K562 (cell line): ENCODE data around the gene CCDC33. TPM values are rescaled to one million over a fixed set of nuclear protein-coding genes. Genes with fewer than 3 reads are reported as not detected.
A peak's percentile ranks its signal among the peaks of the same experiment; 100 is the strongest.

Source experiments
- ASH1L ChIP-seq: fragments of 450-650 bp; IDR thresholded peaks from 2 replicates; pipeline ENCODE4 v1.6.1; 2018; ENCODE audit warnings: borderline replicate concordance, mild to moderate bottlenecking, low read depth; ENCODE audit not compliant: partially characterized antibody
- BACH1 ChIP-seq: fragments of 200-800 bp; sonication (Bioruptor generic); IDR thresholded peaks from 2 replicates; pipeline ENCODE4 v1.6.1; 2016; ENCODE audit warnings: missing genetic modification characterization, missing compliant biosample characterization
- ESRRA ChIP-seq: fragments of 450-650 bp; IDR thresholded peaks from 2 replicates; pipeline ENCODE4 v1.6.1; 2014; ENCODE audit warnings: low read depth, mild to moderate bottlenecking, moderate library complexity, borderline replicate concordance
- GTF2F1 ChIP-seq: IDR thresholded peaks from 2 replicates; pipeline ENCODE4 v1.6.1; 2011; ENCODE audit warnings: low read depth, low read length, improper control_type of control experiment
- HNRNPUL1 ChIP-seq: fragments of 200-400 bp; formaldehyde crosslinking; IDR thresholded peaks from 2 replicates; pipeline ENCODE4 v1.6.1; 2017; ENCODE audit warnings: low read length
- MAX ChIP-seq: sonication (generic); formaldehyde crosslinking; IDR thresholded peaks from 2 replicates; pipeline ENCODE4 v1.9.0; 2022; ENCODE audit warnings: mild to moderate bottlenecking, missing genetic modification reagents
- MBD2 ChIP-seq: sonication (generic); IDR thresholded peaks from 2 replicates; pipeline ENCODE4 v1.6.1; 2016; ENCODE audit warnings: low read depth, borderline replicate concordance
- MTA1 ChIP-seq: fragments of 450-650 bp; IDR thresholded peaks from 2 replicates; pipeline ENCODE4 v1.6.1; 2017; ENCODE audit warnings: borderline replicate concordance
- MTA2 ChIP-seq: fragments of 450-650 bp; IDR thresholded peaks from 2 replicates; pipeline ENCODE4 v1.6.1; 2016; ENCODE audit warnings: low read depth
- NR2C1 ChIP-seq, 2 experiments: fragments of 450-650 bp; IDR thresholded peaks; 2 replicates each; pipeline ENCODE4 v1.6.1; 2017; ENCODE audit warnings: mild to moderate bottlenecking in 2 of 2, antibody characterized with exemption in 1 of 2, inconsistent platforms in 1 of 2, missing compliant biosample characterization in 1 of 2, missing genetic modification characterization in 1 of 2
- NR2C2 ChIP-seq, 2 experiments: fragments of 200-800 bp in 1 of 2; sonication (Bioruptor generic) in 1 of 2; sonication (generic) in 1 of 2; formaldehyde crosslinking in 1 of 2; IDR thresholded peaks; 2 replicates each; pipeline versions ENCODE4 v1.6.1 to v1.8.0; 2016 to 2022; ENCODE audit warnings: mild to moderate bottlenecking in 1 of 2, missing compliant biosample characterization in 1 of 2, missing genetic modification characterization in 1 of 2, missing genetic modification reagents in 1 of 2
- PHF20 ChIP-seq: fragments of 450-650 bp; IDR thresholded peaks from 2 replicates; pipeline ENCODE4 v1.6.1; 2018; ENCODE audit not compliant: partially characterized antibody
- PRPF4 ChIP-seq: fragments of 200-400 bp; formaldehyde crosslinking; IDR thresholded peaks from one replicate; pipeline ENCODE4 v1.6.1; 2017; ENCODE audit warnings: low read length, low read depth, mild to moderate bottlenecking; ENCODE audit not compliant: insufficient read depth, poor library complexity, severe bottlenecking
- PTBP1 ChIP-seq: fragments of 200-400 bp; formaldehyde crosslinking; IDR thresholded peaks from 2 replicates; pipeline ENCODE4 v1.6.1; 2017; ENCODE audit warnings: low read depth, low read length
- RBM17 ChIP-seq: fragments of 200-400 bp; formaldehyde crosslinking; IDR thresholded peaks from 2 replicates; pipeline ENCODE4 v1.6.1; 2017; ENCODE audit warnings: low read depth, mild to moderate bottlenecking, low read length, borderline replicate concordance
- RFX1 ChIP-seq: fragments of 450-650 bp; IDR thresholded peaks from 2 replicates; pipeline ENCODE4 v1.6.1; 2016; ENCODE audit warnings: mild to moderate bottlenecking, moderate library complexity
- RNF2 ChIP-seq: sonication (generic); IDR thresholded peaks from 2 replicates; pipeline ENCODE4 v1.6.1; 2016
- TAF7 ChIP-seq: fragments of 450-650 bp; IDR thresholded peaks from 2 replicates; pipeline ENCODE4 v1.6.1; 2016; ENCODE audit warnings: missing genetic modification characterization, missing compliant biosample characterization
- TRIM25 ChIP-seq: fragments of 450-650 bp; IDR thresholded peaks from 2 replicates; pipeline ENCODE4 v1.7.0; 2016; ENCODE audit warnings: borderline replicate concordance
- VEZF1 ChIP-seq: fragments of 200-800 bp; sonication (Bioruptor generic); IDR thresholded peaks from 2 replicates; pipeline ENCODE4 v1.6.1; 2017; ENCODE audit warnings: missing genetic modification characterization, missing compliant biosample characterization
- XRCC3 ChIP-seq: fragments of 450-650 bp; IDR thresholded peaks from 2 replicates; pipeline ENCODE4 v1.6.1; 2017; ENCODE audit warnings: mild to moderate bottlenecking, moderate library complexity
- ZBTB7A ChIP-seq: IDR thresholded peaks from 2 replicates; pipeline ENCODE4 v1.6.1; 2011; ENCODE audit warnings: low read depth, mild to moderate bottlenecking, low read length, moderate library complexity, borderline replicate concordance; ENCODE audit not compliant: control insufficient read depth
- ZC3H11A ChIP-seq: IDR thresholded peaks from 2 replicates; pipeline ENCODE4 v1.6.1; 2012; ENCODE audit warnings: low read depth, low read length, improper control_type of control experiment
- ZC3H4 ChIP-seq: sonication (generic); formaldehyde crosslinking; IDR thresholded peaks from 2 replicates; pipeline ENCODE4 v1.9.0; 2021; ENCODE audit warnings: missing genetic modification reagents, borderline replicate concordance
- ZNF232 ChIP-seq: sonication (generic); formaldehyde crosslinking; IDR thresholded peaks from 2 replicates; pipeline ENCODE4 v1.8.0; 2022; ENCODE audit warnings: mild to moderate bottlenecking, missing genetic modification reagents
- ZNF583 ChIP-seq: fragments of 250-450 bp; sonication (Bioruptor Pico); IDR thresholded peaks from 2 replicates; pipeline ENCODE4 v1.4.0; 2020
- ZNF785 ChIP-seq: fragments of 250-450 bp; sonication (Bioruptor Pico); IDR thresholded peaks from 2 replicates; pipeline ENCODE4 v1.4.0; 2020; ENCODE audit warnings: mild to moderate bottlenecking
- polyA plus RNA-seq, 8 experiments: library from polyadenylated mRNA; depleted of rRNA in 4 of 8; stranded (reverse) in 5 of 8; unstranded in 3 of 8; fragments of >200 nt; fragmentation: Nextera tagmentation in 2 of 8; fragmentation: Illumina TruSeq in 1 of 8; extraction: Ambion mirVana in 2 of 8; extraction: Trizol in 1 of 8; gene quantifications; 2 replicates each; pipeline versions ENCODE4 v1.2.1 to v1.2.3, GENCODE V29; 2011 to 2014; ENCODE audit warnings: inconsistent platforms in 1 of 8, missing spikeins in 1 of 8
- total RNA-seq, 7 experiments: library from RNA; depleted of rRNA in 6 of 7; stranded (reverse); fragments of >200 nt in 6 of 7; fragmentation: Illumina TruSeq in 2 of 7; extraction: Trizol in 2 of 7; gene quantifications; 2 replicates each; pipeline versions ENCODE4 v1.2.1 to v1.2.3, GENCODE V29; 2011 to 2021; ENCODE audit warnings: low replicate concordance in 1 of 7

The CCDC33 gene
- total and polyA plus RNA-seq, 9 of the 15 experiments (the other 6 are each of a cell fraction or from before 2014, with no cell fraction given) = 0.08 to 1.1 (median 0.15) TPM; not detected in 4

- TF ChIP-seq TRIM25 = no peak
- TF ChIP-seq MBD2 = peak; percentile 8; the same call in 1 of the 2 replicates
- TF ChIP-seq VEZF1 (CRISPR knock-in tag) = no peak
- TF ChIP-seq ZC3H11A = no peak
- TF ChIP-seq ZNF583 = no peak
- no peak for TF ChIP-seq MTA2
- no peak for TF ChIP-seq ASH1L
- no peak for TF ChIP-seq RBM17
- no peak for TF ChIP-seq ZNF232 (CRISPR knock-in tag)
- TF ChIP-seq RNF2 = peak; percentile 31; the same call in 1 of the 2 replicates
- TF ChIP-seq ZC3H4 (CRISPR knock-in tag) = no peak
- no peak for TF ChIP-seq GTF2F1
- TF ChIP-seq ESRRA = peak; percentile 81; the same call in 1 of the 2 replicates
- no peak for TF ChIP-seq PRPF4
- TF ChIP-seq ZBTB7A = peak; percentile 71; the same call in 1 of the 2 replicates
- TF ChIP-seq BACH1 = no peak
- TF ChIP-seq TAF7 (tag) = no peak
- TF ChIP-seq XRCC3 = no peak
- TF ChIP-seq ZNF785 (CRISPR knock-in tag) = no peak
- no peak for TF ChIP-seq RFX1
- no peak for TF ChIP-seq NR2C1 (IDR thresholded peaks at IDR 0.05)
- no peak for TF ChIP-seq NR2C1 (tag; IDR thresholded peaks at IDR 0.05)
- peak; percentile 85 for TF ChIP-seq MAX
- no peak for TF ChIP-seq PTBP1
- no peak for TF ChIP-seq MTA1
- peak; percentile 19 for TF ChIP-seq PHF20
- TF ChIP-seq NR2C2 (CRISPR knock-in tag; IDR thresholded peaks at IDR 0.05) = 0 out of 2 replicates have a peak, but pooled peaks have one; percentile 18
- no peak for TF ChIP-seq NR2C2 (tag; IDR thresholded peaks at IDR 0.05)
- TF ChIP-seq HNRNPUL1 = no peak
These were observed 75.8 kb downstream of the CCDC33 start (continued) for GRCh38 chr15:74311734-74312444.
